HCT116 (cell line): Measurements from ENCODE around the gene ZSCAN9. TPM values are rescaled to one million over a fixed set of nuclear protein-coding genes. Genes with fewer than 3 reads are reported as not detected.

Source experiments
- ATAC-seq: fragments of 200-7000 bp; cut with Tn5 transposase; 2 replicates; pipeline ENCODE4 v1.9.1; 2020; ENCODE audit warnings: mild to moderate bottlenecking, moderate library complexity
- BruUV-seq: library from RNA; stranded (reverse); fragments of 400-500 nt; replicated peaks from 2 replicates; lab custom pipeline; 2021; lab: Mats Ljungman, UMichigan
- CTCF ChIA-PET: fragments of 300-600 bp; sonication (Branson Sonifier 250); formaldehyde crosslinking; loops from one replicate; lab custom pipeline; 2021; ENCODE audit warnings: antibody characterized with exemption; lab: Charles Lee
- POLR2A ChIA-PET: fragments of 300-600, 350-600 bp; sonication (Branson Sonifier 250); formaldehyde crosslinking; loops from one replicate; lab custom pipeline; 2021; ENCODE audit warnings: antibody characterized with exemption; lab: Charles Lee
- RAD21 ChIA-PET, 2 experiments: fragments of 300-600 bp; sonication (Branson Sonifier 250); formaldehyde crosslinking; loops; one replicate each; lab custom pipeline; 2023; ENCODE audit warnings: low total read pairs in 2 of 2; ENCODE audit not compliant: uncharacterized antibody in 2 of 2, unreplicated experiment in 2 of 2, low non-redundant PET in 1 of 2; lab: Charles Lee
- DNase-seq: peaks from one replicate; pipeline ENCODE4 v3.0.0-alpha.2; 2010; ENCODE audit warnings: low read depth, low spot score
- H2AFZ ChIP-seq: fragments of 200-600 bp; shearing (Covaris generic), sonication (generic); 2 replicates; pipeline ENCODE4 v1.6.1; 2017; ENCODE audit warnings: low read depth, mixed run types, mixed read lengths, antibody characterized with exemption, low read length; ENCODE audit not compliant: poor library complexity, severe bottlenecking
- H3K27ac ChIP-seq: 2 replicates; pipeline ENCODE4 v1.5.1; 2012; ENCODE audit warnings: low read depth, low read length
- H3K27me3 ChIP-seq: fragments of 200-600 bp; sonication (generic); 2 replicates; pipeline ENCODE4 v1.6.1; 2016; ENCODE audit warnings: mixed run types, low read length, mixed read lengths; ENCODE audit not compliant: insufficient read depth
- H3K36me3 ChIP-seq, 2 experiments: fragments of 200-500 bp in 1 of 2; fragments of 200-600 bp in 1 of 2; sonication (Bioruptor generic) in 1 of 2; sonication (generic) in 1 of 2; 2 replicates each; pipeline versions ENCODE4 v1.5.1 to v1.6.1; 2014 to 2016; ENCODE audit warnings: low read length in 2 of 2, inconsistent platforms in 1 of 2, mixed read lengths in 1 of 2, mixed run types in 1 of 2; ENCODE audit not compliant: insufficient read depth in 2 of 2, control insufficient read depth in 1 of 2
- H3K4me1 ChIP-seq, 2 experiments: fragments of 200-600 bp in 1 of 2; sonication (generic) in 1 of 2; 2 replicates each; pipeline versions ENCODE4 v1.5.1 to v1.6.1; 2012 to 2017; ENCODE audit warnings: low read length in 2 of 2, inconsistent platforms in 1 of 2, mild to moderate bottlenecking in 1 of 2, mixed read lengths in 1 of 2, mixed run types in 1 of 2, moderate library complexity in 1 of 2; ENCODE audit not compliant: insufficient read depth in 2 of 2, control insufficient read depth in 1 of 2
- H3K4me2 ChIP-seq: fragments of 200-600 bp; sonication (generic); 2 replicates; pipeline ENCODE4 v1.6.1; 2017; ENCODE audit warnings: mixed run types, low read length, mixed read lengths
- H3K4me3 ChIP-seq, 2 experiments: fragments of 200-600 bp in 1 of 2; sonication (generic) in 1 of 2; replicated peaks in 1 of 2; 2 replicates each; pipeline ENCODE4 v1.5.1; 2011 to 2016; ENCODE audit warnings: low read length in 2 of 2, control low read depth in 1 of 2, low read depth in 1 of 2, mild to moderate bottlenecking in 1 of 2, mixed read lengths in 1 of 2, mixed run types in 1 of 2
- H3K79me2 ChIP-seq: fragments of 200-600 bp; sonication (generic); 2 replicates; pipeline ENCODE4 v1.6.1; 2017; ENCODE audit warnings: mild to moderate bottlenecking, mixed run types, low read length, moderate library complexity, mixed read lengths; ENCODE audit not compliant: insufficient read depth
- H3K9ac ChIP-seq: fragments of 200-600 bp; sonication (generic); 2 replicates; pipeline ENCODE4 v1.6.1; 2016; ENCODE audit warnings: low read length, mixed read lengths
- H3K9me2 ChIP-seq: fragments of 200-600 bp; sonication (generic), shearing (Covaris generic); 2 replicates; pipeline ENCODE4 v1.6.1; 2017; ENCODE audit warnings: mixed run types, mild to moderate bottlenecking, moderate library complexity; ENCODE audit not compliant: insufficient read depth
- H3K9me3 ChIP-seq, 2 experiments: fragments of 200-500 bp in 1 of 2; fragments of 200-600 bp in 1 of 2; sonication (Bioruptor generic) in 1 of 2; sonication (generic) in 1 of 2; 2 replicates each; pipeline ENCODE4 v1.6.1; 2014 to 2017; ENCODE audit warnings: low read length in 2 of 2, mixed read lengths in 2 of 2, inconsistent platforms in 1 of 2, low read depth in 1 of 2, mild to moderate bottlenecking in 1 of 2, mixed run types in 1 of 2, moderate library complexity in 1 of 2; ENCODE audit not compliant: control insufficient read depth in 1 of 2, insufficient read depth in 1 of 2
- H4K20me1 ChIP-seq: fragments of 200-600 bp; sonication (generic), shearing (Covaris generic); 2 replicates; pipeline ENCODE4 v1.6.1; 2017; ENCODE audit warnings: mixed run types, mild to moderate bottlenecking, moderate library complexity; ENCODE audit not compliant: insufficient read depth
- CEBPB ChIP-seq: IDR thresholded peaks from 2 replicates; pipeline ENCODE4 v1.6.1; 2012; ENCODE audit warnings: low read depth
- EGR1 ChIP-seq: IDR thresholded peaks from 2 replicates; pipeline ENCODE4 v1.6.1; 2012; ENCODE audit warnings: low read depth
- FOSL1 ChIP-seq: IDR thresholded peaks from 2 replicates; pipeline ENCODE4 v1.6.1; 2012; ENCODE audit warnings: low read depth
- POLR2AphosphoS5 ChIP-seq: IDR thresholded peaks from 2 replicates; pipeline ENCODE4 v1.6.1; 2011; ENCODE audit warnings: mild to moderate bottlenecking, low read depth, low read length, moderate library complexity
- RAD21 ChIP-seq: IDR thresholded peaks from 2 replicates; pipeline ENCODE4 v1.6.1; 2012; ENCODE audit warnings: low read depth, mild to moderate bottlenecking
- REST ChIP-seq: IDR thresholded peaks from 2 replicates; pipeline ENCODE4 v1.6.1; 2012; ENCODE audit warnings: low read depth
- SIN3A ChIP-seq: IDR thresholded peaks from 2 replicates; pipeline ENCODE4 v1.6.1; 2012; ENCODE audit warnings: low read depth
- YY1 ChIP-seq: IDR thresholded peaks from 2 replicates; pipeline ENCODE4 v1.6.1; 2011; ENCODE audit warnings: low read length, low read depth, moderate library complexity, mild to moderate bottlenecking; ENCODE audit not compliant: insufficient replicate concordance; ENCODE audit errors: extremely low read depth
- intact Hi-C: fragments of 100-400 bp; cut with micrococcal nuclease; formaldehyde crosslinking; loops from 2 replicates; pipeline ENCODE4 v1.10.0; 2022
- total RNA-seq: library from RNA; stranded (reverse); gene quantifications from one replicate; pipeline ENCODE4 v1.2.1, GENCODE V29; 2021; ENCODE audit not compliant: unreplicated experiment

Gene ZSCAN9
- total RNA-seq, 1 experiment from 2014 or later, result 10.8 TPM

GRCh38 chr6:28239636-28240035, 14.6 kb downstream of the ZSCAN9 start:
- no peak for DNase-seq
- no peak for TF ChIP-seq POLR2AphosphoS5
- TF ChIP-seq EGR1, result no peak
- TF ChIP-seq REST, result no peak
- no peak for TF ChIP-seq FOSL1
- TF ChIP-seq CEBPB, result no peak
- TF ChIP-seq YY1, result no peak
- TF ChIP-seq RAD21, result no peak
- TF ChIP-seq SIN3A, result no peak
- POLR2A ChIA-PET, result no interaction called here

More at GRCh38 chr6:28239636-28240035, 14.6 kb downstream of the ZSCAN9 start:
- no peaks in the 10 kb centered on the region for H4K20me1 ChIP-seq
- no peak overlapping the region for H3K27ac ChIP-seq
- H3K36me3 ChIP-seq, result peaks cover 3 to 4% of the 10 kb centered on the region in 2 experiments; a peak in 1 of 4 replicates
- intact Hi-C loops, result no loop called here
- no peak overlapping the region for H2AFZ ChIP-seq
- H3K4me2 ChIP-seq, result no peak overlapping the region
- H3K27me3 ChIP-seq, result no peaks in the 10 kb centered on the region
- no peak for ATAC-seq
- no peaks in the 10 kb centered on the region for H3K79me2 ChIP-seq
- H3K4me1 ChIP-seq, result no peaks in the 10 kb centered on the region
- no peaks in the 10 kb centered on the region for H3K9me2 ChIP-seq
- BruUV-seq, result no TSS peak
- H3K4me3 ChIP-seq, result no peak overlapping the region
- ChIA-PET RAD21 (no interaction called here), CTCF (no interaction called here)
- no peak overlapping the region for H3K9ac ChIP-seq
- H3K9me3 ChIP-seq, result peaks cover 0 to 4% of the 10 kb centered on the region in 2 experiments; a peak in 1 of 4 replicates
